GM21367 (cell line): Measurements from ENCODE around the gene TMPRSS11D.

Experiments used
- ATAC-seq: cut with Tn5 transposase; IDR thresholded peaks from one replicate; pipeline ENCODE4 v1.9.1; 2021; ENCODE audit not compliant: unreplicated experiment

TMPRSS11D gene, protein sequence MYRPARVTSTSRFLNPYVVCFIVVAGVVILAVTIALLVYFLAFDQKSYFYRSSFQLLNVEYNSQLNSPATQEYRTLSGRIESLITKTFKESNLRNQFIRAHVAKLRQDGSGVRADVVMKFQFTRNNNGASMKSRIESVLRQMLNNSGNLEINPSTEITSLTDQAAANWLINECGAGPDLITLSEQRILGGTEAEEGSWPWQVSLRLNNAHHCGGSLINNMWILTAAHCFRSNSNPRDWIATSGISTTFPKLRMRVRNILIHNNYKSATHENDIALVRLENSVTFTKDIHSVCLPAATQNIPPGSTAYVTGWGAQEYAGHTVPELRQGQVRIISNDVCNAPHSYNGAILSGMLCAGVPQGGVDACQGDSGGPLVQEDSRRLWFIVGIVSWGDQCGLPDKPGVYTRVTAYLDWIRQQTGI

DNA sequence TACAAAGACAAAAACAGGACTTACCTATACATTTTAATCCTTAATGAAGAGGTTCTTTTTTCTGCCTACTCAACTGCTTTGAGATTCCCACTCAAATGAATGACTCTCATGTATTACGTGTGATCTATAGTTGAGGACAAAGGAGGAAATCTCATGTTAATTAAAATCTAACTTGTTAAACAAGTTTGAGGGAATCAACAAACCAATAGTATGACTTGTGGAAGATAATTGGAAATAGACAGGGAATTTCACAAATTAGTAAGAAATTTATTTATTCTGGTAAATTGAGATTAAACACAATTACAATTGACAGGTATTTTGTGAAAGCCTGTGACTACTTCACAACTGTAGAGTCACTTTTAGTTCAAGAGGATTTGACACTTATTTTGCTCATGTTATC lies at the start of gene TMPRSS11D:
TMPRSS11D (minus strand) TSS at position 101 of the 400 bp plus-strand sequence; CDS start at position 32, 69 bp downstream.
- no peak for ATAC-seq

DNA sequence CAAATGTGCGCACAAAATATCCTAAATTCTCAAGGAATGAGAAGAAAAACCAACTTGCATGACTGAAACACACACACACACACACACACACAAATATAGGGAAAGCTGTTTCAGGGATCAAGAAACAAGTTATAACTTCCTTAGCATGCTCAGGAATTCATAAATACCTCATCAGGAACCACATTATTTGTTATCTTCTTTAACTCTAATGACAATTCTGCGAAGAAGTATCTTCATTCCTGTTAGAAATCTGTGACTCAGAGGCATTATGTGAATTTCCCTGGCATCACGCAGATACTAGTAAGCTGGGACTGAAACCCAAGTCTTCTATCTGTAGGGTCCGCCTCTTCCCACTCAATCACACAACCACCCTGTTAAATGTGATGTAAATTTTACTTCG lies 49.2 kb upstream of the TMPRSS11D start:
- no peak for ATAC-seq

DNA sequence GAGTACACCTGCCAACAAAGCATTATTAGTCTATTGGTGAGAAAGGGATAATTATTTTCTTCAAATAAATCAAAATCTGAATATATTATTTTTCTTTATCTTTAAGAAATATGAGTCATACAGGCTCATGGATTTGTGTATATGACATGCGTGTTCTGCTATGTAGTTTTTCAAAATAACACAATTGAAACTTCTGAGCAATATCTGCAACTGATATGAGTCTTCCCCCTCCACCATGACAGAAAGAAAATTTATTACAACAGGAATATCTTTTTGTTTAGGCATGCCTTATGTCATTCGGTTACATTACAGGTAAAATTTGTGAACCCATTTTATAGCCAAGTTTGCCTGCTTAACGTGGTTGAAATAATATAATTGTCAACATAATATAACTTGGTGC lies 47.5 kb upstream of the TMPRSS11D start:
- ATAC-seq = no peak

GRCh38 chr4:67929426-67929825 lies 45.6 kb upstream of the TMPRSS11D start:
- ATAC-seq = no peak

DNA sequence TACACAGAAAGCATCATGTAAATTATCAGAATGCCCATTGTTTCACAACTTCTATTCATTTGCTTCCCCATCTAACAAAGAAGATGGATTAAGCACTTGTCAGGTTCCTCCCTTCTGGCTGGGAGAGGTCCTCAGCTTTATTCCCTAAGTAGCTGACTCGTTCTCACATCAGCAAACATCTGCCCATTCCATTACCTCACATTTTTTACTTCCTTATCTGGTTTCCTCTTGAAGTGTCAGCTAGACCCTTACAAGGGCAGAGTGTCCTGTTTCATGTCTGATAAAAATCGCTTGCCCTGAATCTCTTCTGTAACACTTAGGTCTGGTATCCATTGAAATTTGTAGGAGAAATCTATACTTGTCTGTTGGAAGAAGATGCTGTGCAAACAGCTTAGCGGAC lies 44.7 kb upstream of the TMPRSS11D start:
- no peak for ATAC-seq

- no peak for ATAC-seq
Measured at GRCh38 chr4:67927251-67927650, 43.4 kb upstream of the TMPRSS11D start.

DNA sequence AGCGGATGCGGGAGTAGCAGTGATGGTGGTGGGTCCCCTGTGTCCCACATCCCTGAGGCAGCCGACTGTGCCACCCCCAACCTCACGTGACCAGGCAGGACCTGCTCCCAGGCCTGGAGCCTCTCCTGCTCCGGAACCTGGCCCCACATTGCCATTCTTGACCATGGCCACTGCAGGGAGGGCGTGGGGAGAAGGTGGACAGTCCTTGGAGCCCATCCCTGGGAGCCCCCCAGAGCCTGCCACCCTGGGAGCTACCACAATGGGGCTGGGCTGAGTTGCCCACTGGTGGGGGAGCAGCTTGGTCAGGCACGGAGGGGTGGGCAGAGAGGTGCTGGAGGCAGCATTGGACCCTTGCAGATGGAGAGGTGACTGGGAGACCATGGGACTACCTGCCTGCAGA lies 42.7 kb upstream of the TMPRSS11D start:
- ATAC-seq = no peak

- ATAC-seq = no peak
Measured at GRCh38 chr4:67922697-67923096, 38.9 kb upstream of the TMPRSS11D start.

DNA sequence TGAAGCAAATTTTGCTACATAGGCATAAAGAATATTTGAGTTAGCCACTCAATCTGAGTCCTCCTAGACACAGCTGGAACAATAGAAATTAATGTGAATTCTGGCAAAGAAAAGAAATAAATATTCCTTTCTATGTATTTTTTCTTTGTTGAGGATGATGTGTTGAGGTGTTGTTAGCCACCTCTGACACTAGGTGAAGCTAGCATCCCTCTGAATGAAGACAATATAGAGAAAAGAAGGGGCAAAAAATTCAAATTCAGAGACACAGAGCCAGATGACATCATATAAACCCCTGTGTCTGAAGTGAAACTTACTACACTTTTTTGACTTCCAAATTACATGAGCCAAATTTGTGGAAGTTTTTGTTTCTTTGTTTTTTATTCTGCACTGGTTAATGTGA lies 34.6 kb upstream of the TMPRSS11D start:
- no peak for ATAC-seq

DNA sequence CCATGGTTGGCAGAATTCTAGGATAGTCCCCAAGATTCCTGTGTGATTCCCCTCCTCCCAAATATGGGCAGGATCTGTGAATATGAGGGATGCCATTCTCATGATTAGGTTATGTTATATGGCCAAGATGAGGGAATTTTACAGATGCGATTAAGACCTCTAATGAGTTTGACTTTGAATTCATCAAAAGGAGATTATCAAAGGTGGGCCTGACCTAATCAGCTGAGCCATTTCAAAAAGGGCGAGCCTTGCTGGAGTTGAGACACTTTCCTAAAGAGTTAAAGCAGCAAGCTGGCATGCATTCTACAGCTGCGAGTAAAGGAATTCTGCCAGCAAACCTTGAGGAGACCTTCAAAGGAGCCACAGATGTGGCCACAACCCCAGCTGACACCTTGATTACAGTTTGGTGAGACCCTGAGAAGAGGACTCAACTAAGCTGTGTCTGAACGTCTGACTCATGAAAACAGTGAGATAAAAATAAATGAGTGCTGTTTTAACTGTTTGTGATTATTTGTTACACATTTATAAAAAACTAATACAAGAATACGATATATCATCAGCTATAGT lies 31.7 kb upstream of the TMPRSS11D start:
- no peak for ATAC-seq

DNA sequence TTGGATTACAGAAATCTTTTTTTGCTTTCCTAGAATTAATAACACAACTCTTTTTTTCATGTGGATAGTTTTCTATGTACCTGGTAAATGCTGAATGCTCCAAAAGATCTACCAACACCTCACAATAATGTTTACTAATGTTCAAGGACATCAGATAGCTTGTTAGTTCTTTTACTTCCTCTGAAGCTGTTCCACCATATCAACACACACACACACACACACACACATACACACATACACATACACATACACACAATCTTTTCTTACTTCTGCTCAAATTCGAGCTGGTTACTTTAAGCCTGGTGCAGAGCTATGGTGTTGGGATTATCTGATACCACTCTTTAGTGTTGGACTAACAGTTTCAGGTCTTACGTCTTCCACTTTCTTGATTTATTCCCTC lies 28.3 kb upstream of the TMPRSS11D start:
- no peak for ATAC-seq

GRCh38 chr4:67911638-67912037 lies 27.8 kb upstream of the TMPRSS11D start:
- no peak for ATAC-seq

DNA sequence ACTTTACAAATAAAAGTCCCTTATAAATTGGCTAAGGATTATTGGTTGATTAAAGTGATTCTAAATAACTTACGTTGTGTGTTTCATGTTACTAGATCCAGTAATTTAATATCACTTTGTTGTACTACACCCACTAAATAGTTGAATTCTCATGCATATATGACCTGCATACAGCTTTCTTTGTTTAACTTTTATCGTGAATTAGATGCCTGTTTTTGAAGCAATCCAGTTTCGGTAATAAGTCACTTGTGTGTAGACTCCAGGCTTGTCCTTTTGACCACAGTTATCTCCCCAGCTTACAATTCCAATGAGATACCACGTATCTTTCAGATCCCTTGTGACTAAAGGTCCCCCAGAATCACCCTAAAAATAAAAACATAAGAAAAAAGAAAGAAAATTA lies 27.3 kb upstream of the TMPRSS11D start:
- no peak for ATAC-seq

DNA sequence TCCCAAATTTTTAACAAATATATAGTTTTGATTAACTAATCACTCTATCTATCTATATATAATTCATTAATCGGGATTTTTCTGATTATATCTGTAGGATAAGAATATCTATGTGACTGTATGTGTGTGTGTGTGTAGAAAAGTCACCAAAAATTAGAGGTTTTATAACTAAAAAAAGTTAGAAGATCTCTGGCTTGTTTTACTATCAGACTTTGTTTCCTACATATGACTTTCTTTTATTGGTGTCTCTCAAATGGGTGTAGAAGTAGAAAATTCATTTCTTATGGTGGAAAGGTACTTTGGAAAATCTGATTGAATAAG lies 26.7 kb upstream of the TMPRSS11D start:
- ATAC-seq = no peak

- ATAC-seq = peak; percentile 58
Measured at GRCh38 chr4:67909905-67910584, 26.2 kb upstream of the TMPRSS11D start.

- no peak for ATAC-seq
Measured at GRCh38 chr4:67907650-67908049, 23.8 kb upstream of the TMPRSS11D start.

- ATAC-seq = no peak
Measured at GRCh38 chr4:67899096-67899495, 15.3 kb upstream of the TMPRSS11D start.

DNA sequence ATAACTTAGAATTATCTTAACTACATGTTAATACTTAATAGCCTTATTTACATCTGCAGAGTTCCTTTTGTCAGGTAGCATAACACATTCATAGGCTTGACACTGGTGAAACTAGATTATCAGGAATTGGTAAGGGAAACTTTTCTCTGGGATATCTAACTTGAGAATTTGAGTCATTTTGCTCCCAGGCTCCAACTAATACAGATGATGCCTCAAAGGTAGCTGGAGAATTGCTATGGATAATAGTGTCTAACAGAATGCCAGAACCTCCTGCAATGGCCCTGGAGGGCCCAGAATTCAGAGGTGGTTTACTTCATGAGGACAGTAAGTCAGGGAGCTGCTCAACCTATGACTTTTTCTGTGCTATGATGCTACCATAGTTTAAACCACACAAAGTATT lies 13.9 kb upstream of the TMPRSS11D start:
- no peak for ATAC-seq

- no peak for ATAC-seq
Measured at GRCh38 chr4:67896421-67897065, 12.7 kb upstream of the TMPRSS11D start.

- ATAC-seq = no peak
Measured at GRCh38 chr4:67894659-67895058, 10.9 kb upstream of the TMPRSS11D start.

GRCh38 chr4:67892905-67893304 lies 9.1 kb upstream of the TMPRSS11D start:
- no peak for ATAC-seq

DNA sequence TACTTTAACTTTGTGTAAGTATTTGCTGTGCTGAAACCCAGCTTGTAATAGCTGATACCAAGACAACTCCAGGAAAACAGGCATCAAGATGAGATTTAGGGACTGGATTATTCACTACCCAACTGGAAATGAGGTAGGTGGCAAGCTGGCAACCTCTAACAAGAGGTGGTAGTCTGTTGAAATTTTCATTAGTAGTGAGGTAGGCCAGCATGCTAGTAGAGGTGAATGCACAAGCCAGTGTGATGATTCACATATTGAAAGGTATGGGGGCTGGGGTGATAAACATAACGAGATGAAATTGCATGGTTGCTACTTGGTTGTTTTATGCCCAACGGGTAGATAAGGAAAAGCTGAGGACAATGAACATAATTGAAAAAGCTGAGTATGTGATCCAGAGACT lies 8.5 kb upstream of the TMPRSS11D start:
- no peak for ATAC-seq
